MV-4-11 (cell line): ENCODE data around the gene COL4A1.

Experiments
- DNase-seq: peaks from one replicate; lab custom pipeline; 2025; lab: John Stamatoyannopoulos, UW

Gene COL4A1

DNA sequence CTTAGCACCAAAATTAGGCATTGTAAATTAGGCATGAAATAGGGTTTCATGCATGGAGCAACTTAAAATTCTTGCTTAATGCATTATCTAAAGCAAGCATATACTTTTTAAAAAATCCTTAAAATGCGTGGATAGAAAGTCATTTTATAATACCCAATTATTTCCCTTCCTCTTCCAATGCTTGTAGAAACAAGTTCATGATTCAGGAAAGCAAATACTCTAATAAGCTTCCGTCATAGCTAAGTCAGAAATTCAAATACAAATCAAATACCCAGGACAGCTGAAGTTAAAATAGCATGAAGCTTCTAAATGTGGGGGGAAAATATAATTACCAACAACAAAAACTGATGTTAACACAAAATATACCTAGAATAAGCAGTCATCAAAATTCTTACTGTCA, 89.1 kb downstream of the COL4A1 start:
- DNase-seq, result no peak

DNA sequence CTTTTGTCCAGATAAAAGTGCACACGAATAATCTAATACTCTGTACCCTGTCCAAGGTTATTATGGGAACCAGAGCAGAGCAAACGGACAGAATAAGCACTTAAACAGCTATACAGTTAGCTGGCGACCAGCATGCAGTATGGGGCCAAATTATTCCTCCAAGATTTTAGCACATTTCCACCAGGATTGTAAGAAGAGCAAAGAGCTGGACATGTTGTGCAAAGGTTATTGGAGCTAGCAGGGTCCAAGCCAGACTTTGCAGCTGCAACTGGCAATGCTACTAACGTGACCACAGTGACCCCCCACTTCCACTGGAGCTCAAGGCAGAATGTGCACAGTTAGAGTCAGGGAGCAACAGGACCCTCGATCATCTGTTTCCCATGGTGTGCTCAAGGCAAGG, 89.9 kb downstream of the COL4A1 start:
- no peak for DNase-seq

- no peak for DNase-seq
These were observed 90.4 kb downstream of the COL4A1 start for GRCh38 chr13:110216398-110217041.

- no peak for DNase-seq
These were observed 91.0 kb downstream of the COL4A1 start for GRCh38 chr13:110216006-110216397.

- DNase-seq, result no peak
These were observed 91.4 kb downstream of the COL4A1 start for GRCh38 chr13:110215606-110216005.

- DNase-seq, result peak; percentile 28
These were observed 92.3 kb downstream of the COL4A1 start for GRCh38 chr13:110214637-110215036.

- no peak for DNase-seq
These were observed 93.4 kb downstream of the COL4A1 start for GRCh38 chr13:110213461-110214074.

DNA sequence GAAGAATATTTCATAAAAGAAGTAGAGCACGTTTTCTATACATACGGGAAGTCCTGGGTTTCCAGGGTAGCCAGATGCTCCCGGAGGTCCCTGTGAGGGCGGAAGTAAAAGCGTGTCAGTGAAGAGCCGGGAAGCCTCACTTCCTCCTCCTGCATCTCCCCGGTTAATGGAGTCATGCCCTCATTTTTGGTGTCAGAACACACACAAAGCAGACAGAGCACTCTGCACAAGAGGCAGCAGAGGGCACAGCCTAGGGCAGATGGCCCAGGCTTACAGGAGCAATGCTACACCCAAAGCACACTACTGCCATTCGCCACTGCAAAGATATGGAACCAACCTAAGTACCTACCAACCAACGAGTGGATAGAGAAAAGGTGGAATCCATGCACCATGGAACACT, 94.4 kb downstream of the COL4A1 start:
- peak; percentile 36 for DNase-seq

DNA sequence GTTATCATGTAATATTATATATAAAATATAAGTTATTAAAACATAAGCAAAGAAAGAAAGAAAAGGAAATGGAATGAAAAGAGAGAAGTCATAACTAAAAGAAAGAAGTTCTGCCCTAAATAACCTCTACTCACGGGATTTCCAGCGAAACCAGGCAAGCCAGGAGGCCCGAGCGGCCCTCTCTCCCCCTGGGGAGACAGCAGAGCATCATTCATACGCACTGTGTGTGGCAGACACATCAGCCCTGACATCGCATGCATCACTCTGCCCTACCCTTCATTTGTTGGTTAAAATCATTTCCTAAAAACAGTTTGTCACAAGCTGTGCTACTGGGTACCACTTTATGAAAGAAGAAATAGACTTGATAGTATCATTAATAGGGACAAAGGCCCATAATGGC, 95.2 kb downstream of the COL4A1 start:
- DNase-seq, result no peak

- DNase-seq, result no peak
These were observed 95.9 kb downstream of the COL4A1 start for GRCh38 chr13:110211046-110211445.

DNA sequence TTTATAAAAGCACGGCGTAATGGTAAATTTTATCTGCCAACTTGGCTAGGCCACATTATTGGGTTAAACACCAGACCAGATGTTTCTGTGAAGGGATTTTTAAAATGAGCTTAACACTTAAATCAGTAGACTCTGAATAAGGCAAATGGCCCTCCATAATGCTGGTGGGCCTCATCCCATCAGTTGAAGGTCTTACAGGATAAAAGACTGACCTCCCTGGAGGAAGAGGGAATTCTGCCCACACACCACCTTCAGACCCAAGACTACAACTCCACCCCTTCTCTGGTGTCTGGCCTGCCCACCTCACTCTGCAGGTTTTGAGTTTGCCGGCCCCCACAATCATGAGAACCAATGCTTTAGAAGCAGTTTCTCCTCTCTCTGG, 96.4 kb downstream of the COL4A1 start:
- no peak for DNase-seq

- no peak for DNase-seq
These were observed 96.9 kb downstream of the COL4A1 start for GRCh38 chr13:110209950-110210603.

GRCh38 chr13:110208116-110208515, 98.8 kb downstream of the COL4A1 start:
- no peak for DNase-seq

DNA sequence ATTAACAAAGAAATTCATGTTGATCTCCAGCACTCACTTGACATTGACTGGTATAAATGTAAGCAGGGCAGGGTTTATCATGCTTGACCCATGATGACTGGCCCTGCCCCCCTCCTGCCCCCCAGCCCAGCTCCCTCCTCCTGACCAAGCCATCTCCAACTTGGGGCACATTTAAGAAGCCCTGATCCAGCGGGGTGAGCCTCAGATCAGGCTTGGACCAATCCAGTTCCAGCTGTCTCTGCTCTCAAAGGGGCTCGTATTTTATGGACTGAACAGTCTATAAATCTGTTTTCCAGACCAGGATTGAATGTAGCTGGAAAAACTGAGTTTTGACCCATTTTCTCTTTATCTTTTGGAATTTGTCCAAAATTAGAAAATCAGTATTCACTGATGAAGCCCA, 100.0 kb downstream of the COL4A1 start:
- DNase-seq, result no peak

DNA sequence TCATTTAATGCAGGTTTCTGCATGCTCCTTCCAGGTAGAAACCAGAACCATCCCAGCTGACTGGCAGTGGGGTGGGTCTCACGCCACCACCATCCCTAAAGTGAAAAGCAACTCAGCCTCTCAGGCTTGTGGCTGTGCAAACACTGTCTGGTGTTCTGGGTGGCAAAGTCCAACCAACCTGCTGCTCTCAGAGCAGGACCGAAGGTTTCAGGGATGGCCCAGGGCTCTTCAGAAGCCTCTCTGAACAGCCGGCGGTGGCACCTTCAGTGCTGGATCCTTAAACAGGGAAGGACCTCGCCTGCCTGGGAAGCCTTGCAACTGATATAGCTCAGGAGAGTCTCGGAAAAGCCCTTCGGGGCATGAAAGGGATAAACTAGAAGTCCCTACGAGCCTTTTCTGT, 100.8 kb downstream of the COL4A1 start:
- DNase-seq, result no peak

- no peak for DNase-seq
These were observed 105.8 kb downstream of the COL4A1 start for GRCh38 chr13:110201114-110201513.

GRCh38 chr13:110200276-110200870, 106.6 kb downstream of the COL4A1 start:
- DNase-seq, result no peak

GRCh38 chr13:110199046-110199831, 107.7 kb downstream of the COL4A1 start:
- no peak for DNase-seq

GRCh38 chr13:110197471-110197870, 109.5 kb downstream of the COL4A1 start:
- DNase-seq, result no peak

- DNase-seq, result no peak
These were observed 109.9 kb downstream of the COL4A1 start for GRCh38 chr13:110197026-110197425.

- no peak for DNase-seq
These were observed 111.1 kb downstream of the COL4A1 start for GRCh38 chr13:110195547-110196485.
